Breast epithelium (tissue), 4 donors: ENCODE measurements around the gene SLC27A2. TPM values are rescaled to one million over a fixed set of nuclear protein-coding genes. Genes with fewer than 3 reads are reported as not detected.
"Not testable (repeated sequence)": the region's sequence is repeated elsewhere in the genome, so short reads cannot be mapped to it uniquely, and the experiment has no call there.

Source experiments
- DNase-seq, 2 donors: peaks; one replicate each; pipeline ENCODE4 v3.0.0-alpha.2; 2019; ENCODE audit warnings: low spot score in 2 of 2
- H3K27ac ChIP-seq, 2 donors: fragments of 200-600 bp; sonication (generic) in 1 of 2; one replicate each; pipeline ENCODE4 v1.5.1; 2016 to 2019; ENCODE audit warnings: mild to moderate bottlenecking in 1 of 2
- H3K27me3 ChIP-seq, 2 donors: fragments of 200-600 bp; sonication (generic) in 1 of 2; one replicate each; pipeline versions ENCODE4 v1.5.1 to v1.6.0; 2017 to 2019; ENCODE audit warnings: control low read depth in 1 of 2, mild to moderate bottlenecking in 1 of 2
- H3K36me3 ChIP-seq: fragments of 200-600 bp; one replicate; pipeline ENCODE4 v1.5.1; 2019
- H3K4me1 ChIP-seq, 2 donors: fragments of 200-600 bp; sonication (generic); one replicate each; pipeline ENCODE4 v1.5.1; 2016 to 2019; ENCODE audit warnings: control low read depth in 1 of 2
- H3K4me3 ChIP-seq, 3 donors: fragments of 200-600 bp; sonication (generic); 1 replicate in 2 of 3; 2 replicates in 1 of 3; pipeline ENCODE4 v1.5.1; 2016 to 2019; ENCODE audit warnings: mild to moderate bottlenecking in 3 of 3, moderate library complexity in 2 of 3
- H3K9me3 ChIP-seq, 2 donors: fragments of 200-600 bp; sonication (generic) in 1 of 2; one replicate each; pipeline ENCODE4 v1.5.1; 2016 to 2019; ENCODE audit warnings: control low read depth in 1 of 2
- CTCF ChIP-seq, 3 donors: fragments of 450-650 bp; IDR thresholded peaks; one replicate each; pipeline ENCODE4 v1.5.1; 2016 to 2017; ENCODE audit warnings: antibody characterized with exemption in 3 of 3, mild to moderate bottlenecking in 3 of 3, moderate library complexity in 3 of 3
- POLR2A ChIP-seq: fragments of 450-650 bp; IDR thresholded peaks from one replicate; pipeline ENCODE4 v1.6.1; 2016; ENCODE audit warnings: antibody characterized with exemption, mild to moderate bottlenecking, moderate library complexity
- POLR2AphosphoS5 ChIP-seq, 3 donors: sonication (generic); formaldehyde crosslinking; IDR thresholded peaks; one replicate each; pipeline ENCODE4 v1.6.1; 2017; ENCODE audit warnings: antibody characterized with exemption in 3 of 3
- intact Hi-C: fragments of 100-400 bp; cut with DNase I; formaldehyde crosslinking; loops from one replicate; pipeline ENCODE4 v1.15.1; 2023; ENCODE audit warnings: low total_unique reads
- total RNA-seq, 3 donors: library from RNA; depleted of rRNA; stranded (reverse); fragments of >200 nt; gene quantifications; one replicate each; pipeline ENCODE4 v1.1.0, GENCODE V29; 2016

SLC27A2 gene
- total RNA-seq: 1 to 10 TPM in 2 of 3 donors, under 1 TPM in 1; 0.96 to 5.6 (median 3.5) TPM

GRCh38 chr15:50181969-50182218 lies at the start of gene SLC27A2:
SLC27A2 (plus strand) TSS chr15:50182196; CDS start chr15:50182428, 232 bp downstream.
- DNase-seq: no peak
- no peak within 1 kb of the TSS for H3K27ac ChIP-seq
- intact Hi-C loops: no loop called here

DNA sequence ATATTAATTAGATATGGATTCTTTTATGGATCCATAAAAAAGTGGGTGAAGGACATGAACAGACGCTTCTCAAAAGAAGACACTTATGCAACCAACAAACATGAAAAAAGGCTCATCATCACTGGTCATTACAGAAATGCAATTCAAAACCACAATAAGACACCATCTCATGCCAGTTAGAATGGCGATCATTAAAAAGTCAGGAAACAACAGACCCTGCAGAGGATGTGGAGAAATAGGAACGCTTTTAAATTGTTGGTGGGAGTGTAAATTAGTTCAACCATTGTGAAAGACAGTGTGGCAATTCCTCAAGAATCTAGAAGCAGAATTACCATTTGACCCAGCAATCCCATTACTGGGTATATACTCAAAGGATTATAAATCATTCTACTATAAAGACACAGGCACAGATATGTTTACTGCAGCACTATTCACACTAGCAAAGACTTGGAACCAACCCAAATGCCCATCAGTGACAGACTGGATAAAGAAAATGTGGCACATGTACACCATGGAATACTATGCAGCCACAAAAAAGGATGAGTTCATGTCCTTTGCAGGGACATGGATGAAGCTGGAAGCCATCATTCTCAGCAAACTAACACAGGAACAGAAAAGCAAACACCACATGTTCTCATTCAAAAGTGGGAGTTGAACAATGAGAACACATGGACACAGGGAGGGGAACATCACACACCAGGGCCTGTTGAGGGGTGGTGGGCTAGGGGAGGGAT lies 49.6 kb upstream of the SLC27A2 start:
- H3K36me3 ChIP-seq, H3K27ac ChIP-seq, H3K4me1 ChIP-seq, H3K27me3 ChIP-seq, H3K4me3 ChIP-seq, intact Hi-C loops, DNase-seq, H3K9me3 ChIP-seq: not testable (repeated sequence)

More at GRCh38 chr15:50181969-50182218, at the start of gene SLC27A2:
- H3K36me3 ChIP-seq: no peaks in the 10 kb centered on the region
- H3K9me3 ChIP-seq: no peaks in the 10 kb centered on the region
- peak within 1 kb of the TSS; percentile 46 to 83 (median 61) for H3K4me3 ChIP-seq
- TF ChIP-seq POLR2AphosphoS5 (IDR thresholded peaks at IDR 0.05) (no peak), CTCF (IDR thresholded peaks at IDR 0.05) (peak in 1 of 3 donors; percentile 9), POLR2A (no peak)
- H3K27me3 ChIP-seq: peaks cover 0 to 15% of the 10 kb centered on the region in 2 donors
- no peaks in the 10 kb centered on the region for H3K4me1 ChIP-seq

GRCh38 chr15:50134524-50135024 lies 47.4 kb upstream of the SLC27A2 start:
- no peaks in the 10 kb centered on the region for H3K36me3 ChIP-seq
- no peak for DNase-seq
- no peaks in the 10 kb centered on the region for H3K9me3 ChIP-seq
- intact Hi-C loops: no loop called here
- H3K4me3 ChIP-seq: no peak overlapping the region
- TF ChIP-seq POLR2A: no peak
- TF ChIP-seq CTCF (IDR thresholded peaks at IDR 0.05): no peak
- no peak for TF ChIP-seq POLR2AphosphoS5 (IDR thresholded peaks at IDR 0.05)
- no peaks in the 10 kb centered on the region for H3K4me1 ChIP-seq
- H3K27me3 ChIP-seq: no peaks in the 10 kb centered on the region
- H3K27ac ChIP-seq: peak overlapping the region in 1 of 2 donors; percentile 66

- no peak for TF ChIP-seq CTCF (IDR thresholded peaks at IDR 0.05)
- Histone ChIP-seq H3K4me3 (no peak overlapping the region), H3K27me3 (no peaks in the 10 kb centered on the region), H3K36me3 (no peaks in the 10 kb centered on the region), H3K4me1 (no peaks in the 10 kb centered on the region), H3K27ac (peak overlapping the region in 1 of 2 donors; percentile 66), H3K9me3 (no peaks in the 10 kb centered on the region)
- intact Hi-C loops: no loop called here
- DNase-seq: no peak
Observed at GRCh38 chr15:50135031-50135551, 46.9 kb upstream of the SLC27A2 start.

DNA sequence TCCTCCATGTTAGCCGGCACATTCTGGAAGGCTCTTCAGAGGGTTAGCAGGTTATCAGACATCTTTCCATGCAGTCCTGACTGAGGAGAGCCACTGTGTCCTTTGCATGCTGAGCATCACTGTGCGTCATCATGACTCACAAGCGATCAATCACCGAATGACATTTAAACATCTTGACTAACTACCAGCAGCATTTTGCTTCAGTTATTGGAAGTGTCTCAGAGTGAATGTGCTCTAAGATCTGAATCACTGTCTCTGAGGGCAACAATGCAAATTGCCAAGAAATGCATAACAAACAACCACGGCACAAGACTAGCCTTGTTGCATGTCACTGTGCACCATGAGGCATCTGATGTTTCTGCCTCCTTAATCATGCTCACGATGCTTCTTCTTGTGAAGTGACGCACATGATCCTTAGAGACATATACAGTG lies 44.6 kb upstream of the SLC27A2 start:
- no peaks in the 10 kb centered on the region for H3K36me3 ChIP-seq

More for the DNA sequence above, 44.6 kb upstream of the SLC27A2 start:
- Histone ChIP-seq H3K4me1 (no peaks in the 10 kb centered on the region), H3K27me3 (no peaks in the 10 kb centered on the region), H3K27ac (no peak overlapping the region), H3K4me3 (no peak overlapping the region), H3K9me3 (no peaks in the 10 kb centered on the region)
- TF ChIP-seq POLR2AphosphoS5 (IDR thresholded peaks at IDR 0.05) (no peak), CTCF (IDR thresholded peaks at IDR 0.05) (no peak), POLR2A (no peak)
- no peak for DNase-seq
- intact Hi-C loops: loop anchor here (2.0 kb wide), 1 partner anchor 29 kb away; no protein-coding TSS in a partner anchor
